K562 (cell line): ENCODE data around the gene SLC25A36. TPM values are rescaled to one million over a fixed set of nuclear protein-coding genes. Genes with fewer than 3 reads are reported as not detected.

Source experiments
- ATAC-seq: fragments of 200-7000 bp; cut with Tn5 transposase; 3 replicates; pipeline ENCODE4 v1.9.1; 2020; ENCODE audit warnings: moderate library complexity
- BruUV-seq: library from RNA; stranded (reverse); fragments of 400-500 nt; replicated peaks from 2 replicates; lab custom pipeline; 2021; lab: Mats Ljungman, UMichigan
- CTCF ChIA-PET: fragments of 300-600 bp; formaldehyde crosslinking; extraction: SDS; loops from one replicate; lab custom pipeline; 2021; ENCODE audit warnings: low intra/inter-chr PET ratio; lab: Yijun Ruan, JAX
- POLR2A ChIA-PET: fragments of 300-600, 350-650 bp; sonication (Branson Sonifier 250); formaldehyde crosslinking; extraction: SDS; loops from one replicate; lab custom pipeline; 2021; ENCODE audit warnings: antibody characterized with exemption, inconsistent platforms; lab: Yijun Ruan, JAX
- DNase-seq, 4 experiments: peaks; one replicate each; pipeline versions ENCODE4 v3.0.0 to v3.0.0-alpha.2; 2011 to 2018; ENCODE audit warnings: low spot score in 3 of 4, mixed read lengths in 3 of 4; ENCODE audit errors: extremely low read depth in 1 of 4
- FAIRE-seq: peaks from 2 replicates; lab custom pipeline; 2011; peaks lifted over from hg19 to GRCh38; lab: Jason Lieb, UNC
- H2AFZ ChIP-seq: 2 replicates; pipeline ENCODE4 v1.6.0; 2011; ENCODE audit warnings: low read depth, low read length, control low read depth, inconsistent platforms
- H3K27ac ChIP-seq: fragments of 200-600 bp; 3 replicates; pipeline ENCODE4 v1.8.0; 2011; ENCODE audit warnings: low read depth, mild to moderate bottlenecking, control low read depth, inconsistent platforms, low read length, moderate library complexity, mixed read lengths; ENCODE audit errors: extremely low read depth
- H3K27me3 ChIP-seq, 2 experiments: fragments of 300-600 bp in 1 of 2; 2 replicates in 1 of 2; 3 replicates in 1 of 2; pipeline versions ENCODE4 v1.6.0 to v1.8.0; 2011; ENCODE audit warnings: inconsistent platforms in 2 of 2, low read length in 2 of 2, mild to moderate bottlenecking in 1 of 2, mixed read lengths in 1 of 2, moderate library complexity in 1 of 2; ENCODE audit not compliant: control insufficient read depth in 2 of 2, insufficient read depth in 2 of 2
- H3K36me3 ChIP-seq: fragments of 300-600 bp; 3 replicates; pipeline ENCODE4 v1.8.0; 2011; ENCODE audit warnings: mild to moderate bottlenecking, low read length, inconsistent platforms; ENCODE audit not compliant: control insufficient read depth, insufficient read depth
- H3K4me1 ChIP-seq, 2 experiments: fragments of 200-600 bp in 1 of 2; replicated peaks in 1 of 2; 2 replicates in 1 of 2; 3 replicates in 1 of 2; pipeline versions ENCODE4 v1.5.1 to v1.8.0; 2011; ENCODE audit warnings: inconsistent platforms in 2 of 2, low read length in 2 of 2, mild to moderate bottlenecking in 1 of 2, mixed read lengths in 1 of 2, moderate library complexity in 1 of 2; ENCODE audit not compliant: control insufficient read depth in 2 of 2, insufficient read depth in 2 of 2
- H3K4me2 ChIP-seq: 2 replicates; pipeline ENCODE4 v1.6.1; 2011; ENCODE audit warnings: low read length, control low read depth, inconsistent platforms, mixed read lengths; ENCODE audit not compliant: insufficient read depth
- H3K4me3 ChIP-seq: fragments of 200-600 bp; sonication (generic), shearing (Covaris generic); 2 replicates; pipeline ENCODE4 v1.5.1; 2016; ENCODE audit warnings: control low read depth, inconsistent platforms
- H3K79me2 ChIP-seq: fragments of 200-600 bp; 3 replicates; pipeline ENCODE4 v1.8.0; 2011; ENCODE audit warnings: low read length, inconsistent platforms; ENCODE audit not compliant: control insufficient read depth, insufficient read depth
- H3K9ac ChIP-seq, 2 experiments: 2 replicates each; pipeline versions ENCODE4 v1.6.0 to v1.6.1; 2011; ENCODE audit warnings: low read depth in 2 of 2, low read length in 2 of 2, control low read depth in 1 of 2, inconsistent platforms in 1 of 2, mild to moderate bottlenecking in 1 of 2, mixed read lengths in 1 of 2; ENCODE audit not compliant: insufficient read depth in 1 of 2
- H3K9me1 ChIP-seq: one replicate; pipeline ENCODE4 v1.6.0; 2011; ENCODE audit warnings: inconsistent platforms, mild to moderate bottlenecking, low read length, moderate library complexity; ENCODE audit not compliant: control insufficient read depth, insufficient read depth
- H3K9me3 ChIP-seq: replicated peaks from 2 replicates; pipeline ENCODE4 v1.5.1; 2011; ENCODE audit warnings: low read depth, low read length, inconsistent platforms; ENCODE audit not compliant: control insufficient read depth, insufficient read depth
- H4K20me1 ChIP-seq: replicated peaks from 2 replicates; pipeline ENCODE4 v1.6.1; 2011; ENCODE audit warnings: low read length, inconsistent platforms, mixed read lengths; ENCODE audit not compliant: control insufficient read depth, insufficient read depth
- BRD9 ChIP-seq: fragments of 450-650 bp; IDR thresholded peaks from 2 replicates; pipeline ENCODE4 v1.6.1; 2018; ENCODE audit warnings: low read depth; ENCODE audit not compliant: partially characterized antibody
- EHMT2 ChIP-seq: fragments of 450-650 bp; IDR thresholded peaks from 2 replicates; pipeline ENCODE4 v1.6.1; 2018; ENCODE audit warnings: antibody characterized with exemption
- ESRRA ChIP-seq: fragments of 450-650 bp; IDR thresholded peaks from 2 replicates; pipeline ENCODE4 v1.6.1; 2014; ENCODE audit warnings: low read depth, mild to moderate bottlenecking, moderate library complexity, borderline replicate concordance
- ESRRB ChIP-seq: fragments of 250-450 bp; sonication (Bioruptor Pico); IDR thresholded peaks from 2 replicates; pipeline ENCODE4 v1.5.0; 2020; ENCODE audit warnings: mild to moderate bottlenecking, moderate library complexity, borderline replicate concordance
- HIVEP1 ChIP-seq: fragments of 250-450 bp; sonication (Bioruptor Pico); IDR thresholded peaks from 2 replicates; pipeline ENCODE4 v1.4.0; 2020; ENCODE audit warnings: mild to moderate bottlenecking
- MED1 ChIP-seq: sonication (generic); formaldehyde crosslinking; IDR thresholded peaks from 2 replicates; pipeline ENCODE4 v1.8.1; 2023; ENCODE audit warnings: missing genetic modification reagents, borderline replicate concordance
- PTRF ChIP-seq: fragments of 450-650 bp; IDR thresholded peaks from 2 replicates; pipeline ENCODE4 v1.6.1; 2016; ENCODE audit warnings: mild to moderate bottlenecking, missing genetic modification characterization, missing compliant biosample characterization
- YBX1 ChIP-seq: fragments of 450-650 bp; IDR thresholded peaks from 2 replicates; pipeline ENCODE4 v1.7.1; 2016; ENCODE audit warnings: mild to moderate bottlenecking
- ZC3H4 ChIP-seq: sonication (generic); formaldehyde crosslinking; IDR thresholded peaks from 2 replicates; pipeline ENCODE4 v1.9.0; 2021; ENCODE audit warnings: missing genetic modification reagents, borderline replicate concordance
- ZNF121 ChIP-seq: sonication (generic); formaldehyde crosslinking; conservative IDR thresholded peaks from 2 replicates; pipeline ENCODE4 v1.8.0; 2022; ENCODE audit warnings: missing genetic modification reagents
- WGBS: fragments of 100-300 bp; shearing (Covaris generic); methylation state at CpG from one replicate; pipeline ENCODE4 v1.1.6; 2016; ENCODE audit warnings: low coverage, mixed read lengths; ENCODE audit not compliant: insufficient coverage; ENCODE audit errors: missing lambda C conversion rate; 5-methylcytosine and 5-hydroxymethylcytosine counted together
- in situ Hi-C: fragments of 300-500 bp; cut with MboI; formaldehyde crosslinking; loops from 4 replicates; pipeline ENCODE4 v1.15.0; 2018; ENCODE audit warnings: inconsistent platforms, mixed read lengths
- intact Hi-C: fragments of 100-400 bp; cut with micrococcal nuclease; formaldehyde crosslinking; loops from 2 replicates; pipeline ENCODE4 v1.14.2; 2022
- polyA plus RNA-seq, 8 experiments: library from polyadenylated mRNA; depleted of rRNA in 4 of 8; stranded (reverse) in 5 of 8; unstranded in 3 of 8; fragments of >200 nt; fragmentation: Nextera tagmentation in 2 of 8; fragmentation: Illumina TruSeq in 1 of 8; extraction: Ambion mirVana in 2 of 8; extraction: Trizol in 1 of 8; gene quantifications; 2 replicates each; pipeline versions ENCODE4 v1.2.1 to v1.2.3, GENCODE V29; 2011 to 2014; ENCODE audit warnings: inconsistent platforms in 1 of 8, missing spikeins in 1 of 8
- total RNA-seq, 7 experiments: library from RNA; depleted of rRNA in 6 of 7; stranded (reverse); fragments of >200 nt in 6 of 7; fragmentation: Illumina TruSeq in 2 of 7; extraction: Trizol in 2 of 7; gene quantifications; 2 replicates each; pipeline versions ENCODE4 v1.2.1 to v1.2.3, GENCODE V29; 2011 to 2021; ENCODE audit warnings: low replicate concordance in 1 of 7
- TF ChIP-seq, protein P1 (sequence below): IDR thresholded peaks from 2 replicates; pipeline ENCODE4 v1.6.1; 2011; ENCODE audit warnings: borderline replicate concordance, low read depth, mild to moderate bottlenecking, moderate library complexity, low read length; ENCODE audit not compliant: insufficient read depth, poor library complexity, severe bottlenecking

The SLC25A36 gene
- total and polyA plus RNA-seq, 9 of the 15 experiments (the other 6 are each of a cell fraction or from before 2014, with no cell fraction given), result 12.0 to 95.3 (median 43.3) TPM

DNA sequence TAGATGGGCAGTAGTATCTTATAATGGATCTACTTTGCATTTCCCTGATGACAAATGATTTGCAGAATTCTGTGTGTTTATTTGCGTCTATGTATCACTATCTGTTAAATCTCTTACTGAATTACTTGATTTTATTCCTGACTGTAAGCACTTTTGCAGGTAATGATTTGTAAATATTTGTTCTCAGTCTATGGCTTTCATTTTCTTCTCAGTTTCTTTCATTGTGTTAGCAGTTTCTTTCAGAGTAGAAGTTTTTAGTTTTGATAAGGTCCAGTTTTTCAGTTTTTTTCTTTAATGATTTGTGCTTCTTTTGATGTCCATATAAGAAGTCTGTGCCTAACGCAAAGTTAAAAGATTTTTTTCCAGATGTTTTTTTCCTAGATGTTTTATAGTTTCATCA, 12.9 kb downstream of the SLC25A36 start:
- FAIRE-seq, result no peak
- Histone ChIP-seq H3K9ac (no peak overlapping the region), H3K4me1 (peaks cover 10 to 32% of the 10 kb centered on the region in 2 experiments), H3K36me3 (peaks cover 30% of the 10 kb centered on the region), H3K79me2 (peaks cover 88% of the 10 kb centered on the region), H3K9me1 (no peaks in the 10 kb centered on the region), H3K9me3 (no peaks in the 10 kb centered on the region), H3K27ac (no peak overlapping the region), H2AFZ (no peak overlapping the region), H4K20me1 (no peaks in the 10 kb centered on the region; the same call in 1 of the 2 replicates), H3K4me3 (no peak overlapping the region), H3K27me3 (no peaks in the 10 kb centered on the region), H3K4me2 (no peak overlapping the region)
- intact Hi-C loops (no loop called here), in situ Hi-C loops (no loop called here)
- TF ChIP-seq ESRRA, result no peak
- no peak for TF ChIP-seq PTRF
- TF ChIP-seq ZC3H4 (CRISPR knock-in tag), result no peak
- TF ChIP-seq YBX1, result no peak
- no peak for TF ChIP-seq BRD9
- ChIA-PET POLR2A (interaction anchor here (0.8 to 3.2 kb wide), 3 partner anchors 10 to 288 kb away, joined by 3 to 32 read pairs (median 3); partner anchors contain the start of gene SLC25A36), CTCF (no interaction called here)
- 49% methylated on average over 2 of the region's 2 CpGs for WGBS
- BruUV-seq, result no TSS peak
- no peak for DNase-seq
- ATAC-seq, result no peak

DNA sequence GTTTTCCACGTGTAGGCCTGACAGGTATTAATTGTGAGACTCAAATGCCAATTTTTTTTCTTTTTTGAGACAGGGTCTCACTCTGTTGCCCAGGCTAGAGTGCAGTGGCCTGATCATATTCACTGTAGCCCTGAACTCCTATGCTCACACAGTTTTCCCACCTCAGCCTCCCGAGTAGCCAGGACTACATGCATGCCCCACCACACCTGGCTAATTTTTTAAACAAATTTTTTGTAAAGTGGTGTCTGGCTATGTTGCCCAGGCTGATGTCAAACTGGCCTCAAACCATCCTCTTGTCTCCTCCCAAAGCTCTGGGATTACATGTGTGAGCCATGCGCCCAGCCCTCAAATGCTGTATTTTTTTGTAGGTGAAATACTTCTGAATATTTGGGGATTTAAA, 14.0 kb downstream of the SLC25A36 start:
- 74% methylated on average over 3 of the region's 3 CpGs for WGBS
- H3K36me3 ChIP-seq, result peaks cover 38% of the 10 kb centered on the region
- FAIRE-seq (no peak), DNase-seq (no peak), ATAC-seq (no peak)
- no peaks in the 10 kb centered on the region for H3K9me3 ChIP-seq
- ChIA-PET CTCF (no interaction called here), POLR2A (interaction anchor here (0.6 to 1.2 kb wide), 3 partner anchors 12 to 545 kb away, joined by 3 to 6 read pairs (median 3); no protein-coding TSS in a partner anchor)
- TF ChIP-seq, protein P1, sequence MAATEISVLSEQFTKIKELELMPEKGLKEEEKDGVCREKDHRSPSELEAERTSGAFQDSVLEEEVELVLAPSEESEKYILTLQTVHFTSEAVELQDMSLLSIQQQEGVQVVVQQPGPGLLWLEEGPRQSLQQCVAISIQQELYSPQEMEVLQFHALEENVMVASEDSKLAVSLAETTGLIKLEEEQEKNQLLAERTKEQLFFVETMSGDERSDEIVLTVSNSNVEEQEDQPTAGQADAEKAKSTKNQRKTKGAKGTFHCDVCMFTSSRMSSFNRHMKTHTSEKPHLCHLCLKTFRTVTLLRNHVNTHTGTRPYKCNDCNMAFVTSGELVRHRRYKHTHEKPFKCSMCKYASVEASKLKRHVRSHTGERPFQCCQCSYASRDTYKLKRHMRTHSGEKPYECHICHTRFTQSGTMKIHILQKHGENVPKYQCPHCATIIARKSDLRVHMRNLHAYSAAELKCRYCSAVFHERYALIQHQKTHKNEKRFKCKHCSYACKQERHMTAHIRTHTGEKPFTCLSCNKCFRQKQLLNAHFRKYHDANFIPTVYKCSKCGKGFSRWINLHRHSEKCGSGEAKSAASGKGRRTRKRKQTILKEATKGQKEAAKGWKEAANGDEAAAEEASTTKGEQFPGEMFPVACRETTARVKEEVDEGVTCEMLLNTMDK, result no peak
- TF ChIP-seq EHMT2 (no peak), MED1 (CRISPR knock-in tag) (no peak), ZNF121 (peak; percentile 21; the same call in 1 of the 2 replicates), ESRRB (CRISPR knock-in tag) (no peak), HIVEP1 (no peak)
- H3K9me1 ChIP-seq, result no peaks in the 10 kb centered on the region
- intact Hi-C loops (no loop called here), in situ Hi-C loops (no loop called here)
- H2AFZ ChIP-seq, result no peak overlapping the region
- peaks cover 80% of the 10 kb centered on the region for H3K79me2 ChIP-seq
- H3K27ac ChIP-seq, result no peak overlapping the region
- H3K9ac ChIP-seq, result no peak overlapping the region
- H4K20me1 ChIP-seq, result no peaks in the 10 kb centered on the region; the same call in 1 of the 2 replicates
- peaks cover 10 to 23% of the 10 kb centered on the region in 2 experiments for H3K4me1 ChIP-seq
- BruUV-seq, result no TSS peak
- no peak overlapping the region for H3K4me3 ChIP-seq
- H3K4me2 ChIP-seq, result no peak overlapping the region
- H3K27me3 ChIP-seq, result no peaks in the 10 kb centered on the region
